SH-SY5Y (cell line): ENCODE data around the gene NUDT6.

ENCODE experiments used
- GATA2 ChIP-seq: IDR thresholded peaks from 2 replicates; pipeline ENCODE4 v1.6.1; 2011; ENCODE audit warnings: mild to moderate bottlenecking, low read depth, low read length
- GATA3 ChIP-seq: IDR thresholded peaks from 2 replicates; pipeline ENCODE4 v1.6.1; 2011; ENCODE audit warnings: low read depth, mild to moderate bottlenecking, low read length, moderate library complexity

DNA sequence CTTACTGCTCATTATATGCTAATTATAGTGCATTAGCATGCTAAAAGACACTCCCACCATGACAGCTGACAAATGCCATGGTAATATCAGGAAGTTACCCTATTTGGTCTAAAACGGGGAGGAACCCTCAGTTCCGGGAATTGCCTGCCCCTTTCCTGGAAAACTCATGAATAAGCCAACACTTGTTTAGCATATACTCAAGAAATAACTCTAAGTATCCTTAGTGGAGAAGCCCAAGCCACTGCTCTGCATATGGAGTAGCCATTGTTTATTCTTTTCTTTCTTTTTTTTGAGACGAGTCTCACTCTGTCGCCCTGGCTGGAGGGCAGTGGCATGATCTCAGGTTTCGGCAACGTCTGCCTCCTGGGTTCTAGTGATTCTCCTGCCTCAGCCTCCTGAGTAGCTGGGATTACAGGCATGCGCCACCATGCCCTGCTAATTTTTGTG, 15.5 kb downstream of the NUDT6 start:
- no peak for TF ChIP-seq GATA2
- TF ChIP-seq GATA3: no peak
